Mammary microvascular endothelial cell (primary cell): ENCODE data around the gene HABP2. TPM values are rescaled to one million over a fixed set of nuclear protein-coding genes. Genes with fewer than 3 reads are reported as not detected.

Experiments
- total RNA-seq: library from RNA; depleted of rRNA; stranded (reverse); fragments of >200 nt; gene quantifications from 2 replicates; pipeline ENCODE4 v1.2.3, GENCODE V29; 2015

The HABP2 gene
- total RNA-seq = not detected in 2 replicates

DNA sequence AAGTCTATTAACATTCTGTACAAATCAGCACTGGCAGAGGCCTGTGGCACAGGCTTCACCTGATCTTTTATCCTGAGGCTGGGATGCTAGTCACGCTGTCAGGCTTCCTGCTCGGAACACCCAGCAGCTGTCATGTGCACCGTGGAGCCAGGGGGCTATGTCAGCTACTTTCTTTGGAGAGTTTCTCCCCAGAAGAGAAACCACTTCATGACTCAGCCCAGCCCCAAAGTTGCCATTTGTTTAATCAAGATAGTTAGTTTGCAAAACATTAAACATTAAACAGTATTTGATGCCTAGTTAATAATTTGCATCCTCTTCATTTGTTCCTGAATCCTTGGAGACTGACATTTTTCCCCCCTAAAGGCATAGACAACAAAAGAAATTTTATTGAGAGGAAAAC lies at the start of gene HABP2:
HABP2 (plus strand) TSS at position 353 of the 400 bp plus-strand sequence. CDS start 69 bp downstream, outside the sequence.

Other genes starting within 250 kb of the HABP2 start
- not detected in 2 replicates for gene NRAP, start 111.0 kb downstream of the HABP2 start, total RNA-seq
- 51.6 and 52.4 TPM in 2 replicates for gene CASP7, start 126.9 kb downstream of the HABP2 start, total RNA-seq
- not detected in 2 replicates for gene PLEKHS1, start 198.6 kb downstream of the HABP2 start, total RNA-seq